HG02642 (cell line): ENCODE results near the gene MMP3.
"Not testable (repeated sequence)": the region's sequence is repeated elsewhere in the genome, so short reads cannot be mapped to it uniquely, and the experiment has no call there.

Experiments
- ATAC-seq: cut with Tn5 transposase; IDR thresholded peaks from one replicate; pipeline ENCODE4 v1.9.1; 2021; ENCODE audit warnings: mild to moderate bottlenecking; ENCODE audit not compliant: unreplicated experiment, poor library complexity

Gene MMP3

GRCh38 chr11:102843489-102843888 lies at the start of gene MMP3:
TSS of gene MMP3 (minus strand) at chr11:102843609. CDS start at chr11:102843546, 63 bp downstream.
- no peak for ATAC-seq

- no peak for ATAC-seq
These were observed 48.3 kb upstream of the MMP3 start for GRCh38 chr11:102891736-102892135.

GRCh38 chr11:102886999-102887398 lies 43.6 kb upstream of the MMP3 start:
- ATAC-seq: no peak

- ATAC-seq: no peak
These were observed 39.7 kb upstream of the MMP3 start for GRCh38 chr11:102883141-102883540.

- peak; percentile 89 for ATAC-seq
These were observed 39.1 kb upstream of the MMP3 start for GRCh38 chr11:102882389-102883024.

GRCh38 chr11:102879801-102880200 lies 36.4 kb upstream of the MMP3 start:
- ATAC-seq: no peak

GRCh38 chr11:102878595-102878994 lies 35.2 kb upstream of the MMP3 start:
- ATAC-seq: no peak

GRCh38 chr11:102874852-102875251 lies 31.4 kb upstream of the MMP3 start, which contains the start of gene MMP12:
TSS of gene MMP12 (minus strand) at chr11:102874982. CDS start at chr11:102874937, 45 bp downstream.
- ATAC-seq: no peak

- ATAC-seq: not testable (repeated sequence)
These were observed 26.1 kb upstream of the MMP3 start for GRCh38 chr11:102869354-102869964.

GRCh38 chr11:102868339-102868738 lies 24.9 kb upstream of the MMP3 start:
- no peak for ATAC-seq

GRCh38 chr11:102864724-102865123 lies 21.3 kb upstream of the MMP3 start:
- no peak for ATAC-seq

- no peak for ATAC-seq
These were observed 10.5 kb upstream of the MMP3 start for GRCh38 chr11:102853956-102854355.

GRCh38 chr11:102853055-102853454 lies 9.6 kb upstream of the MMP3 start:
- ATAC-seq: no peak

GRCh38 chr11:102850973-102851745 lies 7.8 kb upstream of the MMP3 start:
- ATAC-seq: no peak

- no peak for ATAC-seq
These were observed 5.9 kb upstream of the MMP3 start for GRCh38 chr11:102849311-102849710.

GRCh38 chr11:102846292-102846691 lies 2.9 kb upstream of the MMP3 start:
- no peak for ATAC-seq

- ATAC-seq: no peak
These were observed 479 bp downstream of the MMP3 start for GRCh38 chr11:102842930-102843329.

- no peak for ATAC-seq
These were observed 3.4 kb downstream of the MMP3 start for GRCh38 chr11:102840018-102840417.

GRCh38 chr11:102837646-102838045 lies 5.8 kb downstream of the MMP3 start:
- ATAC-seq: no peak

GRCh38 chr11:102837156-102837555 lies 6.3 kb downstream of the MMP3 start:
- no peak for ATAC-seq

GRCh38 chr11:102836290-102836875 lies 7.0 kb downstream of the MMP3 start:
- no peak for ATAC-seq
